Stomach (tissue), 9 donors: ENCODE measurements around the gene KLK12. TPM values are rescaled to one million over a fixed set of nuclear protein-coding genes. Genes with fewer than 3 reads are reported as not detected.

ENCODE experiments used
- DNase-seq, 2 donors: peaks; one replicate each; pipeline versions ENCODE4 v3.0.0 to v3.0.0-alpha.2; 2013 to 2019
- H3K27ac ChIP-seq, 5 donors: fragments of 200-600 bp in 4 of 5; sonication (generic) in 4 of 5; one replicate each; pipeline ENCODE4 v1.5.1; 2013 to 2019; ENCODE audit warnings: mild to moderate bottlenecking in 1 of 5, moderate library complexity in 1 of 5
- H3K27me3 ChIP-seq, 3 donors: fragments of 200-600 bp; sonication (generic); one replicate each; pipeline ENCODE4 v1.5.1; 2017 to 2019; ENCODE audit warnings: mixed run types in 1 of 3
- H3K36me3 ChIP-seq, 4 donors: fragments of 200-600 bp; sonication (generic); 1 replicate in 3 of 4; 2 replicates in 1 of 4; pipeline ENCODE4 v1.5.1; 2016 to 2019
- H3K4me1 ChIP-seq, 4 donors: fragments of 200-600 bp; sonication (generic); one replicate each; pipeline ENCODE4 v1.5.1; 2016 to 2019
- H3K4me3 ChIP-seq, 4 donors: fragments of 200-600 bp; sonication (generic) in 3 of 4; one replicate each; pipeline ENCODE4 v1.5.1; 2016 to 2019; ENCODE audit warnings: mild to moderate bottlenecking in 1 of 4
- H3K9me3 ChIP-seq, 4 donors: fragments of 200-600 bp; sonication (generic); one replicate each; pipeline ENCODE4 v1.5.1; 2016 to 2019
- EP300 ChIP-seq: sonication (generic); formaldehyde crosslinking; IDR thresholded peaks from one replicate; pipeline ENCODE4 v1.6.1; 2017; ENCODE audit warnings: antibody characterized with exemption
- POLR2A ChIP-seq, 4 donors: fragments of 450-650 bp; IDR thresholded peaks; one replicate each; pipeline ENCODE4 v1.6.1; 2016; ENCODE audit warnings: antibody characterized with exemption in 4 of 4, control low read depth in 2 of 4, mild to moderate bottlenecking in 1 of 4, moderate library complexity in 1 of 4
- POLR2AphosphoS5 ChIP-seq, 3 donors: sonication (generic); formaldehyde crosslinking; IDR thresholded peaks; one replicate each; pipeline ENCODE4 v1.6.1; 2016; ENCODE audit warnings: antibody characterized with exemption in 3 of 3
- WGBS, 5 donors: extraction: QIAGEN DNeasy Blood & Tissue Kit in 3 of 5; methylation state at CpG; one replicate each; pipeline versions ENCODE4 v1.1.5 to v1.1.7; 2013 to 2018; 5-methylcytosine and 5-hydroxymethylcytosine counted together
- intact Hi-C: fragments of 100-400 bp; cut with DNase I; formaldehyde crosslinking; loops from one replicate; pipeline ENCODE4 v1.15.1; 2023; ENCODE audit warnings: low total_unique reads
- polyA plus RNA-seq, 3 donors: library from polyadenylated mRNA; stranded (reverse); fragments of 200-250 nt; gene quantifications; one replicate each; pipeline ENCODE4 v1.2.3, GENCODE V29; 2013
- total RNA-seq, 5 donors: library from RNA; depleted of rRNA; stranded (reverse); fragments of >200 nt; gene quantifications; one replicate each; pipeline versions ENCODE4 v1.1.0 to v1.2.3, GENCODE V29; 2014 to 2016
- TF ChIP-seq, protein P1 (sequence below), 7 experiments: fragments of 450-650 bp in 4 of 7; fragments of 200-600 bp in 3 of 7; sonication (generic) in 3 of 7; IDR thresholded peaks; one replicate each; pipeline ENCODE4 v1.5.1; 2016 to 2019; ENCODE audit warnings: antibody characterized with exemption in 7 of 7, control low read depth in 2 of 7, mild to moderate bottlenecking in 1 of 7
- donor health status: healthy with polysubstance abuse.
- donor health status: Bipolar disorder and iron deficiency.
- donor health status: healthy.

KLK12 gene
- total and polyA plus RNA-seq, 8 donors, result 2.0 to 26.5 TPM; not detected in 6

DNA sequence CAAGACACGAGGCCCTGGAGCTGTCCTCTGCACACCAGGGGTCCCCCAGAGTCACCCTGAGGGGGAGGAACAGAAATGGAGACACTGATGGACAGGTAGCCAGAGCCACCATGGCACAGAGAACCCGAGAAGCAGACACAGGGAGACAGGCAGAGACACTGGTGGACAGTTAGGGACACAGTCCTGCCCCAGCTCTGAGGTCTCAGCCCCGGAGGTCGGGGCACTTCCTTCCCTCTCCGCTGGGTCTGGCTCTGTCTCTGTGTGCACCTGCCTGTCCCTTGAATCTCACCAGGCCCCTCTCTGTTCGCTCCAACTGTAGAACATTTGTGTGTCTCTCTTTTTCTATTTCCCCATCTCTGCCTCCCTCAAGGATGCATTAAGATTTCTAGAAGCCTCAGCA is 43.3 kb upstream of the KLK12 start:
- 63 to 85% (median 81%) methylated on average over 5 to 6 of the region's 6 CpGs for whole genome bisulfite sequencing, 5 donors
- no peaks in the 10 kb centered on the region for H3K36me3 ChIP-seq
- TF ChIP-seq, protein P1, sequence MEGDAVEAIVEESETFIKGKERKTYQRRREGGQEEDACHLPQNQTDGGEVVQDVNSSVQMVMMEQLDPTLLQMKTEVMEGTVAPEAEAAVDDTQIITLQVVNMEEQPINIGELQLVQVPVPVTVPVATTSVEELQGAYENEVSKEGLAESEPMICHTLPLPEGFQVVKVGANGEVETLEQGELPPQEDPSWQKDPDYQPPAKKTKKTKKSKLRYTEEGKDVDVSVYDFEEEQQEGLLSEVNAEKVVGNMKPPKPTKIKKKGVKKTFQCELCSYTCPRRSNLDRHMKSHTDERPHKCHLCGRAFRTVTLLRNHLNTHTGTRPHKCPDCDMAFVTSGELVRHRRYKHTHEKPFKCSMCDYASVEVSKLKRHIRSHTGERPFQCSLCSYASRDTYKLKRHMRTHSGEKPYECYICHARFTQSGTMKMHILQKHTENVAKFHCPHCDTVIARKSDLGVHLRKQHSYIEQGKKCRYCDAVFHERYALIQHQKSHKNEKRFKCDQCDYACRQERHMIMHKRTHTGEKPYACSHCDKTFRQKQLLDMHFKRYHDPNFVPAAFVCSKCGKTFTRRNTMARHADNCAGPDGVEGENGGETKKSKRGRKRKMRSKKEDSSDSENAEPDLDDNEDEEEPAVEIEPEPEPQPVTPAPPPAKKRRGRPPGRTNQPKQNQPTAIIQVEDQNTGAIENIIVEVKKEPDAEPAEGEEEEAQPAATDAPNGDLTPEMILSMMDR (IDR thresholded peaks at IDR 0.05), result no peak
- TF ChIP-seq POLR2AphosphoS5 (IDR thresholded peaks at IDR 0.05) (no peak), EP300 (no peak), POLR2A (IDR thresholded peaks at IDR 0.05) (no peak)

DNA sequence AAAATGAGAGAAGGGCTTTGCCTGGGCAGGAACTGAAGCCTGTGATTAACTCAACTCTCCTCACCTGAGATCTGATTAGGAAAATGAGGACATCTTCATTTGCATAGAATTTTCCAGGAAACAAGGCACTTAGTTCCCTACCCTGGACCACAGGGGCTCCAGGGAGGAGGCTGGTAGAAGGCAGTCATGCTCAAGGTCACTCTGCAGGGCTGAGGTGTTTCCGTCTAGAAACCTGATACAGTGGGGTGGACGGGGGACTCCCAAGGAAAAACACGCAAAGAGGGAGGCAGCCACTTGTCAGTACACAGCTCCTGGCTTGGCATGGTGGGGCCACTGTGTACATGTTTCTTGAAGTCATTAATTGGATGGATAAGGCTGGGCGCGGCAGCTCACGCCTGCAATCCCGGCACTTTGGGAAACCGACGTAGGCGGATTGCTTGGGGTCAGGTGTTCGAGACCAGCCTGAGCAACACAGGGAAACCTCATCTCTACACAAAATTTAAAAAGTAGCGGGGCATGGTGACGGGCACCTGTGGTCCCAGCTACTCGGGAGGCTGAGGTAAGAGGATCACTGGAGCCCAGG is 41.9 kb upstream of the KLK12 start:
- no peak overlapping the region for H3K4me3 ChIP-seq
- peaks cover 0 to 3% (median under 1%) of the 10 kb centered on the region in 4 donors for H3K4me1 ChIP-seq
- WGBS, 5 donors, result 71 to 82% (median 76%) methylated on average over 14 of the region's 14 CpGs
- DNase-seq, result no peak
- H3K27ac ChIP-seq, result no peak overlapping the region
- peaks cover 0 to 15% (median 10%) of the 10 kb centered on the region in 4 donors for H3K9me3 ChIP-seq
- TF ChIP-seq EP300 (no peak), POLR2A (IDR thresholded peaks at IDR 0.05) (no peak), POLR2AphosphoS5 (IDR thresholded peaks at IDR 0.05) (no peak)
- TF ChIP-seq, protein P1 (IDR thresholded peaks at IDR 0.05), result no peak
- H3K36me3 ChIP-seq, result no peaks in the 10 kb centered on the region
- intact Hi-C loops, result no loop called here
- H3K27me3 ChIP-seq, result peaks cover 0 to 6% (median 0%) of the 10 kb centered on the region in 3 donors

More for the DNA sequence above, 43.3 kb upstream of the KLK12 start:
- intact Hi-C loops, result no loop called here
- H3K27ac ChIP-seq, result no peak overlapping the region
- no peak overlapping the region for H3K4me3 ChIP-seq
- no peak for DNase-seq
- H3K4me1 ChIP-seq, result no peaks in the 10 kb centered on the region
- peaks cover 0 to 15% (median 3%) of the 10 kb centered on the region in 3 donors for H3K27me3 ChIP-seq
- peaks cover 0 to 11% (median 9%) of the 10 kb centered on the region in 4 donors for H3K9me3 ChIP-seq

DNA sequence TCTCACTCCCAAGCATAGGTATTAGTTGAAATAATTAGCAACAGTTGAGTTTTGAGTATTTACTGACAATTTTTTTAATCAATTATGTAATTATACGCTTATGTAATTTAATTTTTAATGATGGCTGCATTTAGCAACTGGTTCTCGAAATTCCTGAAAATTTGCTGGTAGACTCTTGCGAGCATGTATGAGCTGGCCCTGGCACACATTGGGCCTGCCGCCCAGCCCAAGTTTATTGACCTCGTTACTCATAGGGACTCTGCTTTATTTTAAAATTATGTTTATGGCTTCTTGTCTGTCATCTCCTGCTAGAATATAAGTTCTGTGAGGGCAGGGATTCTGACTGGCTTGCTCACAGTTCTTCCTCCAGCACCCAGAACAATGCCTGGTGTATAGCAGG is 41.2 kb upstream of the KLK12 start:
- Histone ChIP-seq H3K4me3 (no peak overlapping the region), H3K4me1 (peaks cover 0 to 11% (median 5%) of the 10 kb centered on the region in 4 donors), H3K27ac (no peak overlapping the region), H3K36me3 (no peaks in the 10 kb centered on the region), H3K9me3 (peaks cover 0 to 15% (median 10%) of the 10 kb centered on the region in 4 donors), H3K27me3 (no peaks in the 10 kb centered on the region)
- intact Hi-C loops, result no loop called here
- 87 to 94% (median 91%) methylated on average over 5 of the region's 5 CpGs for WGBS, 5 donors
- TF ChIP-seq EP300, result no peak
- TF ChIP-seq, protein P1 (IDR thresholded peaks at IDR 0.05), result no peak
- TF ChIP-seq POLR2AphosphoS5 (IDR thresholded peaks at IDR 0.05), result no peak
- TF ChIP-seq POLR2A (IDR thresholded peaks at IDR 0.05), result no peak
- DNase-seq, result no peak

DNA sequence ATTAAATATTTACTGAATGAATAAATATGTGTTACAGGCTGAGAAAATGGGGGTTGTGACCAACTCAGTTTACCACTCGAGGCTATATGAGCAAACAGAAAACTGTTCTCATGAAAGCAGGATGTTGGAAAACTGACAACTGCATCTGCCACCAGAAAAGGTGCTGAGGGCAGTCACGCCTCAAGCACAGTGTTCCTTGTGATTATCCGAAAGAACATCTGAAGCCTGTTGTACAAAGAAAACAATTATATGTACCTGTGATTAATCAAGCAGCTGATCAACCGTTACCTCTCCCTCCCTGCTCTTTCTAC is 36.2 kb upstream of the KLK12 start:
- 18 to 47% (median 33%) methylated on average over 4 of the region's 4 CpGs for WGBS, 5 donors
- H3K9me3 ChIP-seq, result peaks cover 0 to 15% (median 10%) of the 10 kb centered on the region in 4 donors
- peaks cover 0 to 17% (median 10%) of the 10 kb centered on the region in 4 donors for H3K4me1 ChIP-seq
- peak in 1 of 2 donors; percentile 53 for DNase-seq
- intact Hi-C loops, result no loop called here
- peaks cover 0 to 4% (median 0%) of the 10 kb centered on the region in 3 donors for H3K27me3 ChIP-seq
- no peaks in the 10 kb centered on the region for H3K36me3 ChIP-seq
- TF ChIP-seq POLR2AphosphoS5 (IDR thresholded peaks at IDR 0.05) (peak in 2 of 3 donors; percentile 22 to 31), POLR2A (IDR thresholded peaks at IDR 0.05) (no peak)
- H3K4me3 ChIP-seq, result no peak overlapping the region
- H3K27ac ChIP-seq, result peak overlapping the region in 4 of 5 donors; percentile 1 to 61 (median 22)
